GM12878 (cell line): Measurements from ENCODE around the gene LAMA2. TPM values are rescaled to one million over a fixed set of nuclear protein-coding genes. Genes with fewer than 3 reads are reported as not detected.

Experiments used
- BCLAF1 ChIP-seq: fragments of 450-650 bp; IDR thresholded peaks from 2 replicates; pipeline ENCODE4 v1.6.1; 2017; ENCODE audit warnings: antibody characterized with exemption, mild to moderate bottlenecking, moderate library complexity
- EED ChIP-seq: sonication (generic); IDR thresholded peaks from 2 replicates; pipeline ENCODE4 v1.6.1; 2016; ENCODE audit warnings: antibody characterized with exemption, low read depth
- FOXM1 ChIP-seq: IDR thresholded peaks from 2 replicates; pipeline ENCODE4 v1.6.1; 2012; ENCODE audit warnings: low read depth, mild to moderate bottlenecking, inconsistent platforms, low read length, moderate library complexity
- HCFC1 ChIP-seq: fragments of 150-350 bp; IDR thresholded peaks from 2 replicates; pipeline ENCODE4 v1.6.1; 2014; ENCODE audit warnings: low read length
- MTA2 ChIP-seq: fragments of 450-650 bp; IDR thresholded peaks from 2 replicates; pipeline ENCODE4 v1.6.1; 2016; ENCODE audit warnings: low read depth, mild to moderate bottlenecking, moderate library complexity
- NFIC ChIP-seq: IDR thresholded peaks from 2 replicates; pipeline ENCODE4 v1.6.1; 2012; ENCODE audit warnings: low read depth, mild to moderate bottlenecking, inconsistent platforms, low read length, moderate library complexity
- NKRF ChIP-seq: fragments of 450-650 bp; conservative IDR thresholded peaks from 2 replicates; pipeline ENCODE4 v1.6.1; 2017; ENCODE audit warnings: mild to moderate bottlenecking, moderate library complexity
- RELA ChIP-seq: fragments of 450-650 bp; IDR thresholded peaks from 2 replicates; pipeline ENCODE4 v1.8.0; 2014; ENCODE audit warnings: borderline replicate concordance; ENCODE audit not compliant: partially characterized antibody
- SMC3 ChIP-seq: IDR thresholded peaks from 2 replicates; pipeline ENCODE4 v1.6.1; 2011; ENCODE audit warnings: low read length, improper control_type of control experiment, borderline replicate concordance
- ZSCAN29 ChIP-seq: fragments of 450-650 bp; IDR thresholded peaks from 2 replicates; pipeline ENCODE4 v1.6.1; 2017; ENCODE audit warnings: mild to moderate bottlenecking, moderate library complexity
- polyA plus RNA-seq, 11 experiments: library from polyadenylated mRNA; depleted of rRNA in 4 of 11; unstranded in 6 of 11; stranded (reverse) in 5 of 11; fragments of >200 nt; fragmentation: Nextera tagmentation in 4 of 11; fragmentation: Illumina TruSeq in 1 of 11; extraction: Ambion mirVana in 4 of 11; extraction: Trizol in 1 of 11; gene quantifications; 1 replicate in 1 of 11; 2 replicates in 10 of 11; pipeline versions ENCODE4 v1.2.1 to v1.2.3, GENCODE V29; 2011 to 2016; ENCODE audit warnings: inconsistent platforms in 2 of 11, missing spikeins in 2 of 11, low read depth in 1 of 11
- total RNA-seq, 4 experiments: library from RNA; depleted of rRNA in 3 of 4; stranded (reverse); fragments of >200 nt in 3 of 4; fragmentation: Illumina TruSeq in 1 of 4; extraction: Trizol in 1 of 4; gene quantifications; 2 replicates each; pipeline versions ENCODE4 v1.2.1 to v1.2.3, GENCODE V29; 2013 to 2021

The LAMA2 gene
- total and polyA plus RNA-seq, 10 of the 15 experiments (the other 5 are each of a cell fraction or from before 2014, with no cell fraction given): 0.04 to 2.0 (median 0.37) TPM; not detected in 1

- no peak for TF ChIP-seq BCLAF1
- TF ChIP-seq NFIC: 0 out of 2 replicates have a peak, but pooled peaks have one; percentile 35
- no peak for TF ChIP-seq RELA
- TF ChIP-seq SMC3: no peak
- TF ChIP-seq HCFC1: no peak
- TF ChIP-seq ZSCAN29: no peak
- 0 out of 2 replicates have a peak, but pooled peaks have one; percentile 19 for TF ChIP-seq FOXM1
- TF ChIP-seq NKRF: no peak
- TF ChIP-seq MTA2: no peak
- TF ChIP-seq EED: no peak
These were observed 606.4 kb downstream of the LAMA2 start (continued) for GRCh38 chr6:129489215-129489765.
